NCI-H2196 treated with DMSO at 0.1 percent for 48 hours (cell line): Measurements from ENCODE around the gene CSNK1E.

Experiments used
- DNase-seq: peaks from one replicate; lab custom pipeline; 2025; ENCODE audit not compliant: unreplicated experiment; lab: John Stamatoyannopoulos, UW

Gene CSNK1E

DNA sequence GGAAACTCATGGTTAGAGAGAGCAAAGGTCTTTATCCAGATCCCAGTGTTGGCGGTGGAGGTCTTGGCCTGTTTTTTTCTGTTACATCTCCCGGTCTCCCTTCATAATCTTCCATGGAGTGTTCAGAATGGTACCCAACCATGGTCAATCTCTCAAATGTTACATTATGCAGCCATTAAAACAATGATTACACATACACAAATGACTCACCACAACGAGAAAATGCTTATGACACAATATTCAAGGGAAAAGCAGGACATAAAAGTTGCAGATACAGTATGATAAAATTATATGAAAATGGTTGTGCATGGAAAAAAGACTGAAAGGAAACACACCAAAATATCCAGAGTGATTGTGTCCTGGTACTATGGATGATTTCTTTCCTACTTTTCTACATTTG, 17.8 kb upstream of the CSNK1E start:
- no peak for DNase-seq

DNA sequence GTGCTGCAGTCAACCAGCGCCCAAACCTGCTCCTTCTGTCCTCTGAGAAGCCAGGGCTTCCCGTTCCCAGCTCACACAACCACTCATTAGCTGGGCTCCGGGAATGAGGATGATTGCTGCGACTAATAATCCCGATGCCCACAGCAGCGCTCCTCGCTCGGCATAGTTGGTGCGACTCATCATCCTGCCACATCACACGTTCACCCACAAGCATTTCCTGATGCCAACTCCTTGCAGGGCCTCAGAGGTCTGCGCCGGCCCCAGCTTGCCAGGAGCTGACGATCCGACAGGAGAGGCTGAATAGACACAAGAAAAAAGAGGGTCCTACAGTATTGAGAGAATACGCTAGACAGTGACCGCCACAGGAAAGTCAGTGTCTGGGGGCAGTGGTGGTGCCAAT, 10.6 kb upstream of the CSNK1E start:
- DNase-seq = no peak

DNA sequence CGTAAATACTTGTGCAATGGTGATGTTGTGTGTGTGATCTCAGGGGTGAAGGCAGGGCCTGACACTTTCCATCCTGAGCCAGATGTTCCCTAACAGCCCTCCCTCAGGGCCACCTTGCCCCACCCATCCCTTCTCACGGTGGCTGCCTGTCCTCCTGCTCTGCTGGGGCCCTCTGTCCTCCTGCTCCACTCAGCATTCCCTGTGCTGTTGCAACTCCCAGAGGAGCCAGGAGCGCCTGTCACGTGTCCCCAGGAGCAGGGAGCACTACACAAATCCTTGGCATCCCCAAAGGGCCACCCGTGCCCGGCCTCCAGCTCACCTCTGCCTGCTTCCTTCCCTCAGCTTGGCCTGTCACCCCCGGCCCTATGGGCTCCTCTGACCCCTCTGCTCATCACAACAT, 10.2 kb upstream of the CSNK1E start:
- no peak for DNase-seq

DNA sequence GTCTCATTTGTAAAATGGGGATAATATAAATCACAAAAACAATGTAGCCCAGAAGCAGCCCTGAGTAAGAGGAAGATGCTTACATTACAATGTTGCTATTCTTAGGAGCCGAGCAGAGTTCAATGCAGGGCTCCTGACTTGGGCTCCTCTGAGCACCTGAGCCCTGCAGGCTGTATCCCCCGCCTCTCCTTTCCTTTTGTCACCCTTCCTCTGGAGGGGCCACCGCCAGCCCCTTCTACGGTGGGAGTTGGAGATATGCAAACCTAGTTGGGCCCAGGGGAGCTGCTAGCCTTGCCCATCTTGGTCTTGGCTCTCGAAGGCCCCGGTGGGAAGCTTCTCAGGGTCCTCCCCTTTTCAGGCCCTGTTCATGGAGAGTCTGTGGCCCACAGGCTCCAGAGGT, 8.4 kb upstream of the CSNK1E start:
- DNase-seq = no peak

DNA sequence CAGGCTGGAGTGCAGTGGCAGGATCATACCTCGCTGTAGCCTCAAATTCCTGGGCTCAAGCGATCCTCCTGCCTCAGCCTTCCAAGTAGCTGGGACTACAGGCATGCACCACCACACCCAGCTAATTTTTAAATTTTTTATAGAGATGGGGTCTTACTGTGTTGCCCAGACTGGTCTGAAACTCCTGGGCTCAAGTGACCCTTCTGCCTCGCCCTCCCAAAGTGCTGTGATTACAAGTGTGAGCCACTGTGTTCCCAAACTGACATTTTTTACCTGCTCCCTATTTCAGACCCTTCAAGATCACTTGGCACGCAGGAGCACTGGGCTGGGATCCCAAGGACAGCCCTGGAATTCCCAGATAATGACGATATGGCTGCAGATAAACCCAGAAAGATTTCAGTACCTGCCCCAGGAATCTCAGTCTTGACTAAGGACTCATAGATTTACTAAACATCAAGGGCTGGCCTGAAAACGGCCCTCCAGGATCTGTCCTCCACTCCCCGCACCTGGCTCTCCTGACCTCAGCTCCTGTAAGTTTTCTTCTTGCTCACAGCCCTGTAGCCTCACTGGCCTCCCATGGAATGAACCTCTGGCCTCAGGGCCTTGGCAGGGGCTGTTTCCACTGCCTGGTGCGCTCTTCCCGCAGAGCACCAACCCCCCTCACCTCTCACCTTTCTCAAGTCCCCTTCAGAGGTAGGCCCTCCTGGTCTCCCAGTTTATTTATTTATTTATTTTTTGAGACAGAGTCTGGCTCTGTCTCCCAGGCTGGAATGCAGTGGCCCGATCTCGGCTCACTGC, 3.6 kb upstream of the CSNK1E start:
- no peak for DNase-seq

DNA sequence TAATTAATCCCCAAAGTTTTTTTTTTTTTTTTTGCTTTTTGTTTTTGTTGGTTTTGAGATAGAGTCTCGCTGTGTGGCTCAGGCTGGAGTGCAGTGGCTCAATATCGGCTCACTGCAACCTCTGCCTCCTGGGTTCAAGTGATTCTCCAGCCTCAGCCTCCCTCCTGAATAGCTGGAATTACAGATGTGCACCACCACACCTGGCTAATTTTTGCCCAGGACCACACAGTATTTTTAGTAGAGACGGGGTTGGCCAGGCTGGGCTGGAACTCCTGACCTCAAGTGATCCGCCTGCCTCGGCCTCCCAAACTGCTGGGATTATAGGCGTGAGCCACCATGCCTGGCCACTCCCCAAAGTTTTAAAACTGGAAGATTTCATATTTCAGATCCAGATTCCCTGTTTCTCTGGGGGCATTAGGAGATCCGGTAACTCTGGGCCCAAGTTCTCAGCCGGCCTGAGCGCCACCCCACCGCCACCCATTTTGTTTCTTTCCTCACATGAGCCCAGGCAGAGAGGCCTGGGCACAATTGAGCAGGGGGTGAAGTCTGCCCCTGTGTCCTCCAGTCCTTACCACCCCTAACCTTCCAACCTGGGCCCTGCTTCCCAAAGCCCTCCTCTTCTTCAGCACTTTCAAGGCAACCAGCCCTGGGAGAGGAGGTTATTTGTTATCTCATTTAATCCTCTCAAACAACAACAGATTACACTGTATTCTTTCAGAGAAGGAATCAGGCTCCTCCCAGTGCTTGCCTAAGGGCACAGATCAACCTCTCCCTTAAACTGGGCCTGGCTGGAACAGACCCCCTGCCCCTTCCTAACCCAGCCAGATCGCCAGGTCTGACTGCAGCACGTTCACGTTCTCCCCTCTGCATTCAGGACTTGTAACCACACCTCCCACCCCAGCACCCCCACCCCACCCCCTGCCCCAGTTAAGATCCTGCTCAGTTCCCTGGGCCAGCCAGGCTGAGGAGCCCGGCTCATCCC, 1.9 kb upstream of the CSNK1E start:
- DNase-seq = no peak

DNA sequence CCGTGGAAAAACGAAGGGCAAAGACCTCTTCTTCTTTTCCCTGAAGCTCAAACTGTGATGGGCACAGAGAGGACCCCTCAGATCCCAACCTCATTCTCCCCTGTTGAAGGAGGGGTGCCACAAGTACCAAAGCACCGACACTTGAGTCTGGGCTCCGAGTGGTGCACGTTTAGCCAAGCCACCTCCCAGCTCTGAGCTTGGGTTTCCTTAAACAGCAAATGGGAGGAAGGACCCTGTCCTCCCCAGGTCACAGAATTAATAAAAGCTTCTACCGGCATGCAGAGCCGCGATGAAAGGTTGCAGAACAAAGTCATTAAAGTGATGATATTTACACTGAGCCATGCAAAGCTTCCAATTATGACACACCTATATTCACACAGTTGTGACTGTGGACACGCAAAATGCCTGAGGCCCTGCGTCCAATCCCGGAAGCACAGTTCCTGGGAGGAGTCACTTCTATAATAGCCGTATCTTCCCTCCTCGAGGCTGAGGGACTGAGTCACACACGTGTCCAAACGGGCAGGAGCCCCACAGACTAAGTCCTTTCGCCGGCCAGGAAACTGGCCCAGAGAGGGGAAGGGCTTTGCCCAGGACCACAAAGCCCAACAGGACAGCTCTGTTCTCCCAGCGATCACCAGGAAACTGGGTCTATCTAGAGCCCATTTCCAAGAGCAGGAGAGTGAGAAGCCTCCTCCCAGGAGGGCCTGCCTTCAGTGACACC, 922 bp upstream of the CSNK1E start:
- no peak for DNase-seq

DNA sequence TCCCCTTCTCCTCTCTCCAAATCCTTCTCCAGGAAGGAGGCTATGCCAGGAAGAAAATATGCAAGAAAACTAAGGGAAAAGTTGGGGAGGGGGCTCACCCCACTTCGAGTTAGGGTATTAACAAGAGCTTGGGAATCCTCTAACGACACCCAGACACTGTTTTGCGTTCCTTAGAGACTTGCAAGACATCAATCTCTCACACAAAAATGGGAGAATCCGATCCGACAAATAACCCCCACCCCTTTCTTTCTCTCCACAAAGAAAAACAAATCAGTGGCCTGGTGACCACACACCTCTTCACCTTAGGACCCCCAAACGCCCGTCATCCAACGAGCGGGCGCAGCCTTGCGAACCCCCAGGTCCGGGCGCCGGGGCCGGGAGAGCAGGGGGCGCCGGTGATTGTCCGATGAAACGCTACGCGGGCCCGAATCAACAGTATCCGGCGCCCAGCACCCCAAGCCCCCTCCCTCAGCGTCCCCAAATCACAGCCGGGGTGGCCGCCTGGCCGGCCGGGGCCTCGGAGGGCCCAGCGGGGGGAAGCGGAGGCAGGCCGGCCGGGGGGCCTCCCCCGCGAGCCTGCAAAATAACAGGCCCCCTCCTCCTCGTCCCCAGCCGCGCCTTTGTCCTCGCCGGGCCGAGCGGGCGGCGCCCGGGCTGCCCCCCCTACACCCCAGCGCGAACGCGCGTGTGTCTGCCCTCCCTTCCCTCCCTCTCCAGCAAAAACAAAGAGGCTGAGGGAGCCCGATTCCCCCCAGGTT, 690 bp downstream of the CSNK1E start:
- no peak for DNase-seq

DNA sequence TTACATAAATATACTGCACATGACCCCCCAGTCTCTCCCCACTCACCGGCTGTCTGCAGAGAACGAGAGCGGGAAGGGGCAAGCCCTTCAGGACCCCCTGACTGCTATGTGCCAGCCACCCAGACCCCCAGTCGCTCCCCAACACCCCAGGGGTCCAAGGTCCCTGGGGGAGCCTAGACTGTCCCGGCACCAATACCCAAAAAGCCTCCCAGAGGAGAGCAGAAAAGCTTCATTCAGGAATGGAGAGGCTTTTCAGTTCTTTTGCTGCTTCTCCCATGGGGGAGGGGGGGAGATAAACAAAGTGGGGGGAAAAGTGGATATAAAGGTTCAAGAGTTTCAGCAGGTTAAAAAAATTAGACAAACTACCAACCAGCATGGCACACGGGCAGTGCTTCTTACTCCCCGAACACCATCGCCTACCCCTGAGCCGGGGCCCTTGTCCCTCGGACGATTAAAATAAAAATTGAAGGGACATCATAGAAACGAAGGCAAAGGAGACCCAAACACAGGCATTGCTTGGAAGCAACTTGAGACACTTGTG, 1.3 kb downstream of the CSNK1E start:
- no peak for DNase-seq

DNA sequence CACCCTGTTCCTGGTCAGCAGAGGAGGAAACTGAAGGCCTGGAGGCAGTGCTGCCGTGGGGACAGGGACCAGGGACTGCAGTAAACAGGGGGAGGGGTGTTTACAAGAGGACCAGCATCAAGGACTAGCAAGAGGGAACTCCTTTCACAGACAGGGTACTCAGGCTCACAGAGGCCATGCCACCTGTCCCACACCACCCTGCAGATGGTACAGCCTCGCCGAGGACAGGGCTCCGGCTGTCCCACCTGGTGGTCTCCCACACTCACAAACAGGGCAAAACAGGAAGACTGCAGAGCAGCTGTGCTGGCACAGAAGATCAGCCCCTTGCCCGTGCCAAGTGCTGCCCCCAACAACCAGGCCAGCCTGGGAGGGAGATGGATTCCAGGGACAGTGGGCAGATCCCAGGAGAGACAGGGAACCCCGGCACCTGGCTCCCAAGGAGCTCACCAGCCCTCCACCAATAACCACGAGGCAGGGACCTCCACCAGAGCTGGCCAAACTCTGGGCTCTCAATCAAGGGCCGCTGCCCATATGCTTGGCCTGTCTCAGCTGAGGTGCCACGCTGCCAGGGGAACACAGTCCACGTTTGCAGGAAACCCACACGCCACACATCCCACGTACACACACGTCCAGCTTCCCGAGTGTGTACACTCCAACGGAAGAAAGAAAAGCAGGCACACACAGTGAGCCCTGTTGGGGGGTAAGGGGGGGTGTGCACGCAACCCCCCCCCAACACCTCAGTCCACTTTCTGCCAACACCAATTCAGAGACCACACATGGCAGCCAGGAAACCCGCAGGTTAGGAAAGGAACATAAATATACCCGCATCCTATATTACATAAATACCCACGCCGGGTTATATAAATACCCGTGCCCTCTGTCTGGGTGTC, 2.1 kb downstream of the CSNK1E start:
- no peak for DNase-seq

DNA sequence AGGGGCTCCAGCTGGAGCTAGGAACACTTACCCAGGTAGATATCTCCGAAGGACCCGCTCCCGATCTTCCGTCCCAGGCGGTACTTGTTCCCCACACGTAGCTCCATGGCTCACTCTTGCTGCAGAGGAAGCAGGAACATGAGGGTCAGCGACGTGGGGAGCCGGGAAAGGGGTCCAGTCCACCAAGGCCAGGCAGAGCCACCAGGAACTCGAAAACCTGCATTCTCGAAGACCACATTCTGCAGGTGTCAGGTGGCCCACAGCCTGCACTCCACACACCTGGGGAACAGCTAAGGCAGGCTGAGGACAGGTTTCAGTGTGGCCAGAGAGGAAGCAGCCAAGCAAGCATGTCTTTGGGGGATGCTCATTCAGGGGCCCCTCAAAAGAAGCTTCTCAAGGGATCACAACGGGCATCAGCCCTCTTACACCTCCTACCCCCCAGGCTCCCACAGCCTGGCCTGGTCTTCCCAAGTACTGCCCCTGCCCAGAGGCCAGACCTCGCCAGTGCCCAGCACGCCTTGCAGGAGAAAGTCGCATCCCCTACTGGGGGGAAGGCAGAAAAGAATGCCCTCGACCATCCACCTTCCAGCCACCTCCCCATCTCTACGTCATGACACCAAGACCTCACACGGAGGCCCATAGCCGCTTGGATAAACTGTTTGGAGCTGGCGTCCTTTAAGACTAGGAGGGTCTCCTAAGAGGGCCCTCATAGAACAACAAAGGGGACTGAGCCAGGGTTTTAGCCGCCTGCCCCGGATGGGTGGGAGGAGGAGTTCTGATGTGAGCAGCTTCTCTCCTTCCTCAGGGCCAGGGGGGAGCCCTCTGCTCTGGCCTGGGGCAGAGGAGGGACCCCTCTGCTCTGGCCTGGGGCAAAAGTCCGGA, 2.9 kb downstream of the CSNK1E start:
- DNase-seq = no peak

DNA sequence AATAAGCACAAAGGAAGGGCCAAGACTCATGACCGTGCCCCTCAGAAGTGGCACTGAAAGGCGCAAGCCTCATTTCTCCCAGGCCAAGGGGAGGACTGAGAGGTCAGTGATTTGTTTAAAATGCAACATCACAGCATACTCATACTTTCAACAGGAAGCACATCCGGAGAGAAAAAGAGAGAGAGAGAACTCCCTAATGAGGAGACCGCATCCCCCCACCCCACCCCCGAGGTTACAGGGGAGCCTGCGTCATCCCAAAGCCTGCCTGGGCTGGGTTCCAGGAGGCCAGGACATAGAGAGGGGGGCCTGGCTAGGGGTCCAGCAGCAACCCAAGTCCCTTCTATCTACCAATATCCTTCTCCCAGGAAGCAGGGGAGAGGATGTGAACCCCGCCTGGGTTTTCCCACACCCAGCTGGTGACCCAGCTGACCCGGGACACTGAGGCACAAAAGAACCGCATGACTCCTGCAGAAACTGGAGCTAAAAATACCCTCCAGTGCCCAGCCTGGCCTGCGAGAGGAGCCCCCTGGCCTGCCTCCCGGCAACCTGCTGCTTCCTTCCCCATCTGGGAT, 3.8 kb downstream of the CSNK1E start:
- no peak for DNase-seq

DNA sequence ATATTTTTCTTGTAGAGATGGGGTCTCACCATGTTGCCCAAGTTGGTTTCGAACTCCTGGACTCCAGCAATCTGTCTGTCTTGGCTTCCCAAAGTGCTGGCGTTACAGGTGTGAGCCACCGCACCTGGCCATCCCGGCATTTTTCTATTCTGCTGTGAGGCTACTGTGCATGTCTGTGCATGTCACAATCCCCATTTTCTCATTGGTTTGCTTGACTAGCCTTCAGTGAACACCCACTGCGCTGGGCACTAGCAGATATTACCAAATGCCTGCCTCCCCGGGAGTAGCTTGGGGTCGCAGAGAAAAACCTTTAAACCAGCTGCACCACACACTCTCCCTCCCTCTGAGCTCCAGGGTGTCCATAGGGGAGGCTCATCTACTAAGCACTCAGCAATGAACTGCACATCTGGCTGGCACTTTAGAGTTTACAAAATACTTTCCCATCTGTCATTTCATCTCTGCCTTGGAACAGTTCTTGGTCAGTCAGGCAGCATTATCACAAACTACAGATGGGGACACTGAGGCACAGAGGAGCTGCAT, 4.9 kb downstream of the CSNK1E start:
- DNase-seq = no peak

DNA sequence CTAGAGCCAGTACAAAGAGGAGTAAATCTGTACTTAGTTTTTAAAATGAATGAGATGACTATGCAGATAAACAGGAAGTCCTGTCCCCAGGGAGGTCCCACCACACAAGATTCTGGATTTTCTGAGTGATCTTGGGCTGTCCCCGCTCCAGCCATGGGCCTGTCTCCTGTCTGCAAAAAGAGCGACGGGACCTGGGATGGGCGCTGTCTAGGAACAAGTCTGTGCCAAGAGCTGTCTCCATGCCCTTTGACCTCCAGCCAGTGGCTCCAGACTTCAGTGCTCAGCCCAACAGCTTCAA, 6.0 kb downstream of the CSNK1E start:
- no peak for DNase-seq

DNA sequence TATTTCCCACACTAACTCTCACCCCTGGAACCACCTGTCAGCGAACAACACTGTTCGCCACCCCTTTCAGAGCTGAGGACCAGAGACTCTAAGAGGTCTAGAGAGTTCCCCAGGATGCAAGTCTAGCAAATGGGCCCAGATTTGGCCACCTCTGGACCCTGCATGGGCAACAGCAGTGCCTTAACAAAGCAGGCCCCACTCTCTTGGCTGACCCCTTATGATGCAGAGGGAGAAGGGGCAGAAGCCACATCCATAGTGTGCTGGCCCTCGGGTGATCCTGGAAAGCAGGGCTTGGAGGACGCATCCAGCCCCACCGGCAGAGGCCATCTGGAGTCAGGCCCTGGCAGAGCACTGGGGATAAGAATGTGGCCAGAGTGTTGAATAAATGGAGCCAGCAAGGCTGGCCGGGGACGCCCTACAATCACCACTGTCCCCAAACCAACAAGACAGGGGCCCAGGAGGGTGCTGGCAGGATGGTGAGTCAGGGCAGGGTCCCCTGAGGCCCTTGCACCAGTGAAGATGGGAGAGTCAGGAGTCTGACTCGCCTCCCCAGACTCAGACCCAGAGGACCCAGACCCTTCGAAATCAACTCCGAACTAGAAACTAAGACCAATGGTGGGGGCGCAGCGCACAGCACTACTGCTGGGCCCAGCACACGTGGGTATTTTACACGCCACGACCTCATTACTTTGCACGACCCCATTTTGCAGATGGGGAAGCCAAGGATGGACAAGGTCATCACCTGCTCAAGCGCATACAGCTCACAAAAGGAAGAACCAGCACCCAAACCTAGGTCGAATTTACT, 6.5 kb downstream of the CSNK1E start:
- no peak for DNase-seq

DNA sequence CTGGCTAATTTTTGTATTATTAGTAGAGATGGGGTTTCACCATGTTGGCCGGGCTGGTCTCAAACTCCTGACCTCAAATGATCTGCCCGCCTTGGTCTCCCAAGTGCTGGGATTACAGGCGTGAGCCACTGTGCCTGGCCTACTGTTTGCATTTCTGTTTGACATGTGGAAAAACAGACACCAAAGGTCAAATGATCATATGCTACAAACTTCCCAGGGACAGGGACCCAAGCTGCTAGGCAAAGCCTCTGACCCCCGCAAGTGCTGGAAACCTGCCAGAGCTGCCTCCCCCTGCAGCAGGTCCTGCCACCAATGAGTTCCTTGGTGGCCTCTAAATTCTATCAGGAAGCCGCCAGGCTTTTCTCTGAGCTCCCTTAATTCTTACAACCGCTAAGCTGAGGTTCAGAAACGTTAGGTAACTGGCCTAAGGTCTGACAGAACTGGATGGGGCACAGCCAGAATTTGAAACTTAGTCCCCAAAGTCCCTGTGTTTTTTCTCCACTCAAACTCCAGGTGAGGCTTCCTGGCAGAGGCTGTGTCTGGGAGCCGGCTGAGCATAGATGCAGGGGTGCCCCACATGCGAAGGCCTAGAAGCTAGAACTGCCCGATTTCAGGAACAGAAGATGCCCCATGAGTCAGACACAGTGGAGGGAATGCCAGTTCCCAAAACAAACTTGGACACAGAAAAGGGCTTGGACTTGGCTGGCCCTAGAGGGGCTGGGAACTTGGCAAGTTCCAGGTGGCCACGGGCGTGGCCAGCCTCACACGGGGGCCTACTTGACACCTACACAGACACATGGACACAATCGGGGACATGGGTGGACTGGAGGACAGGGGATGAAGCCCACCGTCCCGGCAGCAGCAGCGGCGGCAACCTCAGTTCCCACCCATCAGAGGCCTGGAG, 7.4 kb downstream of the CSNK1E start:
- DNase-seq = no peak
